Measurements from ENCODE around the gene RNF121.

GRCh38 chr11:71996517-71996916 is 67.7 kb downstream of the RNF121 start:
- TF ChIP-seq ZNF296 (CRISPR knock-in tag; conservative IDR thresholded peaks at IDR 0.05) = no peak
- TF ChIP-seq ZNF512B (CRISPR knock-in tag; IDR thresholded peaks at IDR 0.05; ENCODE audit: borderline replicate concordance) = no peak
- TF ChIP-seq MAZ (IDR thresholded peaks at IDR 0.05; ENCODE audit: borderline replicate concordance, low read depth, low read length) = no peak
- no peak for TF ChIP-seq MAZ (CRISPR knock-in tag; IDR thresholded peaks at IDR 0.05; ENCODE audit: low read depth)
- TF ChIP-seq ZBTB49 (CRISPR knock-in tag; IDR thresholded peaks at IDR 0.05; ENCODE audit: borderline replicate concordance) = no peak
- TF ChIP-seq MXI1 (IDR thresholded peaks at IDR 0.05; ENCODE audit: borderline replicate concordance, low read depth, low read length) = no peak
- no peak for TF ChIP-seq IRF1 (CRISPR knock-in tag; IDR thresholded peaks at IDR 0.05; ENCODE audit: low read depth)
- TF ChIP-seq POLR2A (IDR thresholded peaks at IDR 0.05; ENCODE audit: insufficient read depth in 1 of 2, low read depth in 2 of 2, low read length in 2 of 2) = no peak
- TF ChIP-seq ZNF589 (CRISPR knock-in tag; conservative IDR thresholded peaks at IDR 0.05) = no peak
- no peak for TF ChIP-seq EP300 (IDR thresholded peaks at IDR 0.05; ENCODE audit: low read depth in 2 of 2, low read length in 2 of 2)
- TF ChIP-seq EP300 (CRISPR knock-in tag; IDR thresholded peaks at IDR 0.05; ENCODE audit: borderline replicate concordance) = no peak
- TF ChIP-seq PRDM10 (CRISPR knock-in tag; IDR thresholded peaks at IDR 0.05; ENCODE audit: low read depth) = no peak
- TF ChIP-seq PLSCR1 (CRISPR knock-in tag; IDR thresholded peaks at IDR 0.05; ENCODE audit: borderline replicate concordance) = no peak

Measured in HepG2 (cell line).